OCI-LY3 (cell line): Measurements from ENCODE around the gene ATG14.

ENCODE experiments used
- H2AFZ ChIP-seq: fragments of 200-600, 300-600 bp; shearing (Covaris generic); 2 replicates; pipeline ENCODE4 v1.6.0; 2014; ENCODE audit warnings: antibody characterized with exemption, low read depth, low read length
- H3K27ac ChIP-seq: fragments of 200-600, 300-600 bp; sonication (generic); 2 replicates; pipeline ENCODE4 v1.5.1; 2014; ENCODE audit warnings: mild to moderate bottlenecking, low read length, moderate library complexity, mixed read lengths
- H3K27me3 ChIP-seq: fragments of 200-600, 300-600 bp; sonication (generic); 2 replicates; pipeline ENCODE4 v1.6.1; 2014; ENCODE audit warnings: low read depth, low read length, mixed read lengths
- H3K36me3 ChIP-seq: fragments of 200-600, 300-600 bp; sonication (generic); replicated peaks from 2 replicates; pipeline ENCODE3; 2014; ENCODE audit warnings: low read depth, low read length, mixed read lengths
- H3K4me1 ChIP-seq: fragments of 300-600, 200-600 bp; sonication (generic); 2 replicates; pipeline ENCODE4 v1.6.1; 2014; ENCODE audit warnings: low read length, mixed read lengths
- H3K4me2 ChIP-seq: fragments of 200-600, 300-600 bp; sonication (generic); 2 replicates; pipeline ENCODE4 v1.6.1; 2014; ENCODE audit warnings: low read length, mixed read lengths
- H3K4me3 ChIP-seq: fragments of 300-600, 200-600 bp; sonication (generic); 2 replicates; pipeline ENCODE4 v1.5.1; 2014; ENCODE audit warnings: antibody characterized with exemption, mild to moderate bottlenecking, low read length, moderate library complexity
- H3K79me2 ChIP-seq: fragments of 300-600, 200-600 bp; shearing (Covaris generic); 2 replicates; pipeline ENCODE4 v1.6.1; 2014; ENCODE audit warnings: mild to moderate bottlenecking, low read length, mixed read lengths
- H3K9ac ChIP-seq: fragments of 300-600, 200-600 bp; shearing (Covaris generic); 2 replicates; pipeline ENCODE4 v1.6.0; 2014; ENCODE audit warnings: mild to moderate bottlenecking, low read length, moderate library complexity
- H3K9me3 ChIP-seq: fragments of 200-600, 300-600 bp; shearing (Covaris generic); 2 replicates; pipeline ENCODE4 v1.6.1; 2014; ENCODE audit warnings: low read length, mixed read lengths; ENCODE audit not compliant: insufficient read depth
- H4K20me1 ChIP-seq: fragments of 200-600, 300-600 bp; sonication (generic); 2 replicates; pipeline ENCODE4 v1.6.1; 2016; ENCODE audit warnings: low read length, mixed read lengths; ENCODE audit not compliant: insufficient read depth
- EZH2phosphoT487 ChIP-seq: fragments of 200-600 bp; shearing (Covaris generic); IDR thresholded peaks from 2 replicates; pipeline ENCODE4 v1.6.1; 2018; ENCODE audit warnings: antibody characterized with exemption, mixed run types, low read depth
- TF ChIP-seq, protein P1 (sequence below): fragments of 200-600, 300-600 bp; sonication (generic); IDR thresholded peaks from 2 replicates; pipeline ENCODE4 v1.5.1; 2014; ENCODE audit warnings: antibody characterized with exemption, low read length, low read depth

Gene ATG14

GRCh38 chr14:55336162-55336561, 75.5 kb downstream of the ATG14 start:
- H3K27ac ChIP-seq = no peak overlapping the region
- no peak overlapping the region for H3K4me3 ChIP-seq
- H3K27me3 ChIP-seq = no peaks in the 10 kb centered on the region
- H3K9ac ChIP-seq = no peak overlapping the region
- no peak overlapping the region for H2AFZ ChIP-seq
- no peak overlapping the region for H3K4me2 ChIP-seq
- TF ChIP-seq EZH2phosphoT487 = no peak
- TF ChIP-seq, protein P1, sequence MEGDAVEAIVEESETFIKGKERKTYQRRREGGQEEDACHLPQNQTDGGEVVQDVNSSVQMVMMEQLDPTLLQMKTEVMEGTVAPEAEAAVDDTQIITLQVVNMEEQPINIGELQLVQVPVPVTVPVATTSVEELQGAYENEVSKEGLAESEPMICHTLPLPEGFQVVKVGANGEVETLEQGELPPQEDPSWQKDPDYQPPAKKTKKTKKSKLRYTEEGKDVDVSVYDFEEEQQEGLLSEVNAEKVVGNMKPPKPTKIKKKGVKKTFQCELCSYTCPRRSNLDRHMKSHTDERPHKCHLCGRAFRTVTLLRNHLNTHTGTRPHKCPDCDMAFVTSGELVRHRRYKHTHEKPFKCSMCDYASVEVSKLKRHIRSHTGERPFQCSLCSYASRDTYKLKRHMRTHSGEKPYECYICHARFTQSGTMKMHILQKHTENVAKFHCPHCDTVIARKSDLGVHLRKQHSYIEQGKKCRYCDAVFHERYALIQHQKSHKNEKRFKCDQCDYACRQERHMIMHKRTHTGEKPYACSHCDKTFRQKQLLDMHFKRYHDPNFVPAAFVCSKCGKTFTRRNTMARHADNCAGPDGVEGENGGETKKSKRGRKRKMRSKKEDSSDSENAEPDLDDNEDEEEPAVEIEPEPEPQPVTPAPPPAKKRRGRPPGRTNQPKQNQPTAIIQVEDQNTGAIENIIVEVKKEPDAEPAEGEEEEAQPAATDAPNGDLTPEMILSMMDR = no peak
- peaks cover 49% of the 10 kb centered on the region for H3K79me2 ChIP-seq
- no peaks in the 10 kb centered on the region for H3K36me3 ChIP-seq
- peaks cover 54% of the 10 kb centered on the region for H4K20me1 ChIP-seq
- H3K4me1 ChIP-seq = peaks cover 19% of the 10 kb centered on the region
- H3K9me3 ChIP-seq = no peaks in the 10 kb centered on the region

DNA sequence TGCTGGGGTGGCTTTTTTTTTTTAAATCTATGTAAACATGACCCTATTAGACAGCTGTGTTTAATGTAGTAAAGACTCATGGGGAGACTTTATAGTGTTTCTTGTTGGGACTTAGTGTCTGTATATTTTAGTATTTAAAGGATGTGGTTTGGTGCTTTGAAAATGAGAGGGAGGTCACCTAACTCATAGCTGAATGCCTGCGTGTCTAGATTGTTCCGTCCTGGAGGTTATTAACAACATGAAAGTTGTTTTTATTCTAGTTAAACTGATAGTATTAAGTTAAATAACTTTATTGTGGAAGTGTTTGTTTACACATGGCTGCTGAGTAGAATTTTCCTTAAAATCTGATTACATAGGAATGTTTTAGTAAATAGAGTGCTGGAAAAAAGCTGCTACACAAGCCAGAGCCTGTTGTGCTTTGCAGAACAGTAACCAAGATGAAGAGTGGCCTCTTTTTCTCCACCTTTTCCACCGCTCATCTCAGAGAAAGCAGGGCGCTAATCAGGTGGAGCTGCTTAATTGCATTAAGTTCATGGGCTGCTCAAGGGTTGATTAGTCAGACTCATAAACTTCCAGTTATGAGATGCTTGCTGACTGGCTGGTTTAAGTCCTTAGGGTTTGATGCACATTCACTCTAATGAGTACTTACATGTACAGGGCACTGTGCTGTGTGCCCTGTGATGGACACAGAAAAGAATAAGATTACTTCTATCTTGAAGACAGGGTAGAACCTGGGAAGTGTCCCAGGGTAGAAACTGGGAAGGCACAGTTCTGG, 77.7 kb downstream of the ATG14 start:
- Histone ChIP-seq H4K20me1 (peaks cover 58% of the 10 kb centered on the region), H3K27me3 (no peaks in the 10 kb centered on the region), H3K4me3 (no peak overlapping the region), H3K79me2 (peaks cover 53% of the 10 kb centered on the region), H2AFZ (no peak overlapping the region), H3K4me1 (peaks cover 19% of the 10 kb centered on the region), H3K9me3 (no peaks in the 10 kb centered on the region), H3K36me3 (no peaks in the 10 kb centered on the region), H3K9ac (no peak overlapping the region), H3K27ac (no peak overlapping the region), H3K4me2 (no peak overlapping the region)
- TF ChIP-seq, protein P1 = no peak
- no peak for TF ChIP-seq EZH2phosphoT487

GRCh38 chr14:55332654-55333570, 78.7 kb downstream of the ATG14 start:
- Histone ChIP-seq H3K9me3 (no peaks in the 10 kb centered on the region), H3K79me2 (peaks cover 62% of the 10 kb centered on the region), H3K4me3 (0 out of 2 replicates have a peak overlapping the region, but pooled peaks have one; percentile 0), H4K20me1 (peaks cover 65% of the 10 kb centered on the region), H3K36me3 (no peaks in the 10 kb centered on the region), H3K27ac (no peak overlapping the region), H3K27me3 (no peaks in the 10 kb centered on the region), H3K4me2 (peak overlapping the region; percentile 26), H3K9ac (no peak overlapping the region), H3K4me1 (peaks cover 19% of the 10 kb centered on the region), H2AFZ (no peak overlapping the region)
- no peak for TF ChIP-seq EZH2phosphoT487
- TF ChIP-seq, protein P1 = no peak
